HG03342 (cell line): Measurements from ENCODE around the gene NACC2.
A peak's percentile ranks its signal among the peaks of the same experiment; 100 is the strongest.
"Not testable (repeated sequence)": the region's sequence is repeated elsewhere in the genome, so short reads cannot be mapped to it uniquely, and the experiment has no call there.

Experiments
- ATAC-seq: cut with Tn5 transposase; IDR thresholded peaks from one replicate; pipeline ENCODE4 v1.9.1; 2021; ENCODE audit warnings: mild to moderate bottlenecking, moderate library complexity; ENCODE audit not compliant: unreplicated experiment

NACC2 gene

DNA sequence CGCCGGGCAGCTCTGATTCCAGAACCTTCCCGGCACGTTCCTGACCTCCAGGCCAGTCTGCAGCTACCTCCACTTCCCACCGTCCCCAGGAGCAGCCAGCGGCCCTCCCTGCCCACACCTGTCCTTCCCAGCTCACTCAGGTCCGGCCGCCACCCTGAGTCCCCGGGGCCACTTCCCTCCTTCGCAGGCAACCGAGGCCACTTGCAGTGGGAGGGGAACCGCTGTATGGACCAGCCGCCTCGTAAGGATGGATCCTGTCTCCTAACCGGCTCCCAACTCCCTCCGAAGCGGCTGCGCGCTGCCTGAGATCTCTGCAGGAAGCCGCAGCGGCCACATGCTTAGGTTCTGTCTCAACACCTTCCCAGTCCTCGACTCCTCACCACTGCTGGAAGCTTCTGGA, 16.1 kb upstream of the NACC2 start:
- no peak for ATAC-seq

DNA sequence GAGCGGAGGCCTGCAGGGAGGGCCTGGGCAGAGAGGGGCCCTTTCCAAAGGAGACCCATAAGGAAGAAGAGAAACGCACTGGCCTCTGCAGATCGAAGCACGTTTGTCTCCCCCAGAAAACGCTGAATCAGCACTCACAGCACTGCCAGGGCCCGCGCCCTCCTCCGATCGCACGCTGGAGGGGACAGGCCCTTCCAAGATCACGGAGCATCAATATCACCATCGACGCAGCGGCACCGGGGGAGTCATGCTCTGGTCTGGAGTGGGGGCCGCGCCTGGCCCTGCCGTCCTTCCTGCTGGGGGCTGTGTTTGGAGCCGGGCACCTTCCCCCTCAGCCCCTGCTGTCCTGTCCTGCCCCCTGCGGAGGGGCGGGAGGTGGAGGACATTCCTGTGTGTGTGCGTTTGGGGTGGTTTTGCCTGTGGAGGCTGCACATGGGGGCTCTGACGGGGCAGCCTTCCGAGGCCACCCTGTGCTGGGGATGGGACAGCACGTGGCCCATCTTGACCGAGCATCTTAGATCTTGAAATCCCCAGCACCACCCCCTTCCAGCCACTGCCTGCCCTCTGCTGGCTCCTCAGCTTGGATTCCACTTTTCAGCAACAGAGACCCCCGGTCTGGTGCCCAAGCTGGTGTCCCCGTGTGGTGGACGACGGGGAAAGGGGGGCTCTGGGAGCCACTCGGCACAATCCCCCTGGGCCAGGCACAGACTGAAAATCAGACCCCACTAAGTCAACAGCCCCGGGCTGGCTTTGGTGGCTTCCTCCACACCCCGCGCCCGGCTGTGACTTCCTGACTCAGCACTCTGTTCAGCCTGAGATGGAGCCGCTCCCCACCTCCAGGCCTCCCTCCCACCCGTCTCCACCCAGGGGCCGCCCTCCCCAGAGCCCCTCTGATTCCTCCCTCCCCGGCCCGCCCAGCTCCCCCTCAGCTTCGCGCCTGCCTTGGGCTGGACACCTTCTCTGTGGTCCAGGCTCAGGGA, 15.3 kb upstream of the NACC2 start:
- ATAC-seq: no peak

DNA sequence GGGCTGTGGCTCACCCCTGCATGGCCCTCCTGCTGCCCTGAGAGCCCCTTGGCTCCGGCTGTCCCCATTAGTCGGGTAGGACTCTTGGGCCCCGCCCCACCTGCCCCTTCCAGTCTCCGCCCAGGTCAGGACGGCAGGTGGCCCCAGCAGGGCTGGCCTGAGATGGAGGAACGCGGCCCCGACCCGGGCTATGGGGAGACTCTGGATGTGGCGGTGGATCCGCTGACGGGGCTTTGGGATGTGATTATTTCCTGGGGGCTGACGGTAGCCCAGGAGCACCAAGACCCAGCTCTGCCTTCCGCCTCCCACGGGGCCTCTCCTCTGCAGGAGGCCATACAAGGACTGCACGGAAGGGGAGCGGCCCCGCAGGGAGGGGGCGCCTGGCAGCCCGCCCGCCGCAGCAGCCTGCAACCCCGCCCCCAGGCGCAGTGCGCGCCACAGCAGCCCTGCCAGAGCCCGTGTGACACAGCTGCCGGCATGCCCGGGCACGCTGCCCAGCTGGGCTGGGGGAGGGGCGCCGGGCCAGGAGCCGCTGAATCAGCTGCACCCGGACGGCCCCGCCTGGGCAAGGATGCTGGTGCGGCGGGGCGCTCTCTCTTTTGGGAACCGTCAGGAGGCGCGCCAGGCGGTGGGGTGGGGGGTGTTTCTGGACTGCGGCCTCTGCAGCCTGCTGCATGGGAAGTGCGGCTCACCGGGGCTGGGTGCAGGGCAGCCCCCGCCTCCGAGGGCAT, 14.4 kb upstream of the NACC2 start:
- peak; percentile 72 for ATAC-seq

DNA sequence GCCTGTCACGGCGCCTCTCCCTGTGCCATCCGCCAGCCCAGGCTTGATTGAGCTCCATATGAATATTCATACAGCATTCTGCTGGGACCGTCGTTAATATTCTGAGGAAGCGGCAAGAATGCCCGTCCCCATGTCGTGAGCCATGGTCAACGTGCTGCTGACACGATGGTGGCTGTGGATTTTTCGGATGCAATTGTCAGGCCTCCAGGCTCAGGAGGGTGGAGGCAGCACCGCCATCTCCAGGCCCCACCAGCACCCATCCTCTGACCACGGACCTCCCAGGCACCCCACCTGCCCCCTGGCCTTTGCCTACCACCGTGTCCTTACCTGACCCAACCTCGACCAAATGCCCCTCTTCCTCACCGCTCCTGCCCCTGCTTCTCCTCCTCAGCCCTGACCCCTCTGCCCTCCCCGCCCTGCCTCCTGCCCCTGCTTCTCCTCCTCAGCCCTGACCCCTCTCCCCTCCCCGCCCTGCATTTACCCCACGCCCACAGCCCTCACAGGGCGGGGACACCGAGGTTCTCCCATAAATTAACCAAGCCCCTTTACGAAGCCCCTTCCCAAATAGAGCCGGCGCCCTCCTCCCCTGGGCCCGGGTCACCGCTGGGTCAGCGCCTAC, 13.7 kb upstream of the NACC2 start:
- no peak for ATAC-seq

DNA sequence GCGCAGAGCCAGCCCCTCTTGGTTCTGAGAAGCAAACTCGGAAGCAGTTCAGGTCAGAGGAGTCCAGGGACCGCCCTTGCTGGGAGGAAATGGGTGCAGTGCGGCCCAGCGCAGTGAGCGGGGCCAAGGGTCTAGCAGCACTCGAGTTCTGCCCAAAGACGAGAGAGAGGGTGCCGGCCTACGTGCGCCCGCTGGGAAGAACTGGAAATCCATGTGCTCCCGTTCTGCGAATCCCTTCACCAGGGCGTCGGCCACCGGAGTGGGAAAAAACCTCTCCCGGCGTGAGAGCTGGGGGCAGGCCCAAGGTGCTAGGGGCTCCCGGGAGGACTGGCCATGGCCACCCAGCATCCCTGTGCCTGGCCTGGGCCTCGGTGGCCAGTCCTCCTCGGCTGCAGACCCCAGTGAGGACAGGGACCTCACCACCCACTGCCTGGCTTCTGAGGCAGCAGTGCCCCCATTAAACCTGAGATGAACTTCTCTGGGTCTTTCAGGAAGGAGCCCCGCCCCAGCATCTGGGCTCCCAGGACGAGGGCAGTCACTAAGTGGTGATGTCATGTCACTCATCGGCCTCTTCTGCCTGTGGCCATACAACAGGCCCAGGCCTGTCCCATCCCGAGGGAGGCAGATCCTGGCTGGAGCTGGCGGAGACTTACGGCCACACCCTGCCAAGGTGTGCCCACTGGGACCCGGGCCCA, 13.0 kb upstream of the NACC2 start:
- no peak for ATAC-seq

DNA sequence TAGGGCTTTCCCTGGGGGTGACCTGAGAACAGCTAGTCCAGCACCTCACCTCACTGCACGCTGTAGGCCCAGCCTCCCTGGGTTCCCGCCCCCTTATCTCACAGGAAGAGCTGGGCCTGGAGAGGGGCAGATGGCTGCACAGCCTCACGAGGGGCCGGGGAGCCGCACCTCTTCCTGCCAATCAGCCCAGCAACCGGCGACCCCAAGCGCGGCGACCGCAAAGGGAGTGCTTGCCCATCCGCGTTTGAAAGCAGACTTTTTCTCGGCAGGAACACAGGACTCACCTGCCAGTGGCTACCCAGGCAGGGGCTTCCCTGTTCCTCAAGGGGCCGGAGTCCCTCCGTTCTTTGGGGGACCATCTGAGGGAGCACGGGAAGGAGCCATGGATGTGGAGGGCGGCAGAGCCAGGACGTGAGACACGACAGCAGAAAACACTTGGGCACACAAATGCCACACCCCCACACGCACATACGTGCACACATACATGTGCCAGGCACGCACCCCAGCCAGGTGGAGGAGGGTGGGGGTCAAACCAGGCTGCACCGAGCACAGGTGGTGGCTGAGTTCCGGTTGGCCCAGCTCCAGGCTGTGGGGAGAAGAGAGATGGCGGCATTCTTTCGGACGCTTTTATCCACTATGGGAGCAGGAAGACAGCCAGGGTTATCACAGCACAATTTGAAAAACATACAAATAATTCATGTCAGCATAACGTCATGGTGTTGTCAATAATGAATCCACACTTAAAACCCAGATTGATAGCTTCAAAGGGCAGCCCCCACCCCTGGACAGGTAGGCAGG, 12.3 kb upstream of the NACC2 start:
- no peak for ATAC-seq

DNA sequence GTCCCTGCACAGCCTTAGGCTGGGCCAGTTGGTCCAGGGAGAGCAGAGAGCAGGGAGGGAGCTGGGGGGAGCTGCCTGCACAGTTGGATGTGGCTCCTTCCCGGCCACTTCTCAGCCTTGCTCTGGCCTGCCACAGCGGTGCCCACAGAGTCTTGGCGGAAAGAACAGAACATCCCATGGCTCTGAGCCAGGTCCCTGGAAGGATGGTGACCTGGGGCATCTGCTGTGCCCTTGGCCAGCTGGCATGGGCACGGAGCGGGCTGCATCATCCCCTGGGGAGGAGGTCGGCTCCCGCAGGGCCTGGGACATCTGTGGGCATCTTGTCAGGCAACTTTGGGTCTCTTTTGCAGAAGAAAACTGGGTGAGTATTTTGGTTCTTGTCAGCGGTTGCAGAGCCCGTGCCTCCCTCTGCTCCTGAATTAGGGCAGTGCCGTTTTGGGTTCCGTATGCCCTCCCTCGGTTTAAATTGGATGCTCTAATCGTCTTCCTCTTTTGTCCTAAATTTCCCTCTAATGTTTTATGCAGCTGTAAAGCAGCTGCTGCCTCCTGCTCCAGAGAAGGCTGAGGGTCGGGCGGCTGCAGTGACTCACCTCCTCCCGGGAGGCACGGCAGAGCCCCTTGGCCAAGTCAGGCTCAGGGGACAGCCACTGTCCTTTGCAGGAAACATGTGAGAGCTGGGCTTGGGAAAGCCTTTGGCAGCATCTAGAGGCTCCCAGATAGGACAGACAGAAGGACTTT, 10.5 kb upstream of the NACC2 start:
- ATAC-seq: no peak

DNA sequence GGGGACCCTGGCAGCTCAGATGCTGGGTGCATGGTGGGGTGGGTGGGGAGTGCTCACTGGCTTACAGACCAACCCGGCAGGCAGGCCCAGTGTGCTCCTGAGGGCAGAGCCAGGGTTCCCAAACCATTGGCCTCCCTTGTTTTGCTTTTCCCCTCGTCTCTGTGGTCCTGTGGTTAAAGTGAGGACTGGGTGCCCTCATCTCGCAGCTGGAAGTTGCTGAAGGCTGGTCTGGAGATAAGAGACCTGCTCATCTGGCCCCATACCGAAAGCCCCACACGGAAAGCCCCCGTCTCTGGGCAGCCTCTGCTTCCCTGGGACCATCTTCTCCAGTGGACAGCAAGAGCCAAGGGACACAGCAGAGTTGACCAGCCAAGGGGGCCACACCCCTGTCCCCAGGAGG, 9.8 kb upstream of the NACC2 start:
- ATAC-seq: no peak

DNA sequence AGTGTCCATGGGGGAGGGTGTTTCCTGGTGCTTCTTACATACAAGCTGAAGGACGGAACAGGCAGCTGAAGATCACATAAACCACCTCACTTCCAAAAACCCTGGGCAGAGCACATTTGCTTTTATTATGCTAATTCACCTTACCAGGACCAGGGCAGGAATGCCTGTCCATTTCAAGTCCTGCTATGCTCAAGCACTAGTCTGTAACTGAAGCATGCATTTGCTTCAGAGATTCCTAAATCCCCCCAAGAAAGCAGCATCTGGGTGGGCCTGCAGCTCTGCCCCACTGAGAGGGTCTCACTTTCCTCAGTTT, 9.4 kb upstream of the NACC2 start:
- ATAC-seq: no peak

DNA sequence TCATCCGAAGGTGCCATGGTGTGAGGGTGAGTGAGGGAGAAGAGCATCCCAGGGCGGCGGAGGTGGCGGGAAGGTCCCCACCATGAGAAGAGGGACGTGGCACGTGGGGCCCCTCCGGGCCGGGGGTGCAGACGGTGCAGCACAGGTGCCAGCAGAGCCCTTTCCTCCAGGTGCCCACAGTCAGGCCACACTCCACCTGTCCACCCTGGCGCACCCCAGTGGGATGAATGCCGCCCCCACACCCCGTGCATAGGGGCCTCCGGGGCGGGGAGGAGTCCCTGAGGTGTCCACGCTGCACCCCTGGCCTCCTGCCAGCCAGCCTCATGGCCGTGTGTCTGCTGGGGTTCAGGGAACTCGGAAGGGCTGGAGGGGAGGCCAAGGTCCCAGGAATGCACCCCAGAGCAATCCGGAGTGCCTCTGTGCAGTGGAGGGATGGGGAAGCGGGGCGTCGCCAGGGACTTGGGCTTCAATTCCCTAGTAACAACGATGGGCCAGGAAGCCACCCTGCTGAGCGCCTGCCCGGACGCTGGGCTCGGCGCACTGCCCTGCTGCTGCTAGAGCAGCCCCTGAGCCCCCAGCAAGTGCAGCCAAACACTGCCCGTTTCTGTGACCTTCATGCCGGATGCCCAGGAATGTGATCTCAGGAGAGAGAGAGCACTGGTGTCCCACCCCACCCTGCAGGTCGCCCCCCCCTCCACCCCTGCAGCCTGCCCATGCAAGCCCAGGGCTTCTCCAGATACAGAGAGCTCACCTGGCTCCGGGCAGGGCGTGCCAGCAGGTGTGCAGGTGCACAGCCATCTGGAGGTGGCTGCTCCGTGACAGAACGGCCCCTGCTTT, 8.8 kb upstream of the NACC2 start:
- ATAC-seq: no peak

DNA sequence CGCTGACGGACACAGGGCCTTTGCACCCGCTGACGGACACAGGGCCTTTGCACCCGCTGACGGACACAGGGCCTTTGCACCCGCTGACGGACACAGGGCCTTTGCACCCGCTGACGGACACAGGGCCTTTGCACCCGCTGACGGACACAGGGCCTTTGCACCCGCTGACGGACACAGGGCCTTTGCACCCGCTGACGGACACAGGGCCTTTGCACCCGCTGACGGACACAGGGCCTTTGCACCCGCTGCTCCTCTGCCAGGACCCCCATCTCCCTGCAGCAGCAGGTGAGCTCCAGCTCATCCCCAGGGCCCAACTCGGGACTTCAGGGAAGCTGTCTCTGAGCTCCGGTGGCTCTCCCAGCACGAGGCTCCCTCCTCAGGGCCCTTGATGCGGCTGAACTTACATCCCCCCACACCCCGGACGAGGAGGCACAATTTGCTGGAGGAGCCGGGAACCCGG, 6.6 kb upstream of the NACC2 start:
- not testable (repeated sequence) for ATAC-seq

DNA sequence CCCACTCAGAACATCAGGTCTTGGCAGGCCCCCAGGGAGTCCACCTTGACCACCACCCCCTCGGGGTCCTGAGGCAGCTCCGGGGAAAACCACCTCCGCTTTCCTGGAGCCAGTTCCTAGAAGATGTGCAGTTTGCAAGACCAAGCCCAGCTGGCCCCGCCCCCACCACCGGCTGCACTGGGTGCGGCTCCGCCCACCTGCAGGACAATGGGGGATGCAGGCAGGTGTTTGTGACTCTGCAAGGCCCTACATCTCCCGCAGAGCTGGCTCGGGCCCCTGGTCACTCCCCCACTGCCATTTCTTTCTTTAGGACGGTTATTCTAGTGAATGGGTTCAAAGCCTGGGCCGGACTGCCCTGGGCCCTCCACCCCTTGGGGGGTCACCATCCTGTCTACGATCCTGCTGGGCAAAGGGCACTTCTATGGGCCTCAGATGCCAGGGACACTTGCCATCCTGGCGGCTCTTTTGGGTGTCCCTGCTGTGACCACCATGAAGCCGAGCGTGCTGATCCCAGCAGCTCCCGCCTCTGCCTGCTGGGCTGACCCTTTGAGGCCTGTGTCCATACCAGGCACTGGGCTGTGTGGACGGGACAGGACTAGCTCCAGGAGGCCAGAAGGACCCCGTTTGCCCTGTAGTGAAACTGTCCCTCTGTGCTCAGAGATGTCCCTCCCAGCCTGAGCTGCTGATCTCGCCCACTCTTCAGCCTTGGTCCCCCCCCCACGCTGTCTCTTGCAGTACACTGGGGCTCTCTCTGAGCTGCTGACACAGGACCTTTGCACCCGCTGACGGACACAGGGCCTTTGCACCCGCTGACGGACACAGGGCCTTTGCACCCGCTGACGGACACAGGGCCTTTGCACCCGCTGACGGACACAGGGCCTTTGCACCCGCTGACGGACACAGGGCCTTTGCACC, 5.9 kb upstream of the NACC2 start:
- no peak for ATAC-seq

DNA sequence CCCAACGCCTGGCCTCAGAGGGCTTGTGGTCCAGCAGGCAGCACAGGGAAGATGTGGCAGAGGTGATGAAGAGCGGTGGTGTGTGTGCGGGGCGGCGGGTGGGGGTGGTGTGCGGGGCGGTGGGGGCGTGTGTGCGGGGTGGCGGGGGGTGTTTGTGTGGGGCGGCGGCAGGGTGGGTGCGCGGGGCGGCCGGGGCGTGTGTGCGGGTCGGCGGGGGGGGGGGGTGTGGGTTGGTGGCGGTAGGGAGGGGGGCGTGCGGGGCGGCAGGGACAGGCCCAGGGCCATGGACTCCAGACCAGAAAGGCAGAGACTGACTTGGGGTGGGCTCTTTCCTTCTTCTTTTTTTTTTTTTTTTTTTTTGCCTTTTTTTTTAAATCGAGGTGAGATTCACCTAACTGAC, 4.5 kb upstream of the NACC2 start:
- no peak for ATAC-seq

DNA sequence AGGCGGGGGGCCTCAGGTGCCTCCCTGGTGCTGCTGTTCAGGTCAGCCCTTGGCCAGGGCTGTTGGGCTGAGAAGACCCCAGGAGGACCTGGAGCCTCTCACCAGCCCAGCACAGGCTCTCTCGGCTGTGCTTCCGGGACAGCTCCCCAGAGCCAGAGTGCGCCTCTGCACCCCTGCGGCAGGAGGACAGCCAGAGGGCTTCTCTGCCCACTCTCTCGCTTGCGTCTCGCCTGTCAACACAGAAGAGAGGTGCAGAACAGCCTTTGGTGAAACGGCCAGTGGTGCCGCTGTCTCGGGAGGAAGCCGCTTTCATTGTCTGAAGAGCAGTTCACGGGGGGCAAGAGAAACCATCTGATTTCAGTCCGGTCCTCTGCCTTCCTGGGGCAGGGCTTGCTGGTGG, 3.8 kb upstream of the NACC2 start:
- ATAC-seq: no peak

DNA sequence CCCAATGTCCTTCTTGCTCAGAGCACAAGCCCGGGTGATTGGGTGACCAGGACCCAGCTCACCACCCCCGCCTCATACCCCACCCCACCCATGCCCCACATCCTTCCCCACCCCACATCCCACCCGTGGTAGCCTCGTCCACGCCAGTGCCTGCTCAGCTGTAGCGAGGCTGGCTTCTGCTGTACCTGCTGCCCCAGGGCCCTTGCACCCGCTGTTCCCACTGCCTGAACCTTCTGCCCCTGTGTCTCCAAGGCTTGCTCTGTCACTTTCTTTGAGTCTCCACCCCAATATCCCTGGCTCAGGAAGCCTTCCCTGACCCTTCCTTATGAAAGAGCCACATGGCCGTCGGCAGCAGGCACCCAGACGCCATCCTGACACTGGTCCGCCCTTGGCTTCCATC, 3.1 kb upstream of the NACC2 start:
- ATAC-seq: no peak

DNA sequence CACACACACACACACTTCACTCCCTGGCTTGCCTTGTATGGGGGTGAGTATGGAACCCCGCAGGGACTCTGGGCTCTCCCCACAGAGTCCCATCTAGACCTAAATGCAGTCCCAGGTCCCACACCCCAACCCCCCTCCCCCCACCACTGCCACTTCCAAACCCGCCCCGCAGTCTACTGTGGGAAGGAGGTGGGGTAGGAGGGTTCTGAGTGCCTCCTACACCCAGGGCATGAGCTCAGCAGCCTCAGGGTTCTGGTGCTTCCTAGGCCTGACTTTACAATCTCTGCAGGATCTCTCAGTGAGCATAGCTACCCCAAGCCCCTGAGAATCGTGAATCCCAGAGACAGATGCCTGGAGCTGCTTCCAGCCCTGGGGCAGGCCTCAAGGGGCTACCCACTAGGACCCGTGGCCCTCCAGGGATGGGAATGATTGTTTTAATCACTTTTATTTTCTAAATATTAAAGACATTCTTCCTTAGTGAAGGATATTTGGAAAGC, 1.5 kb upstream of the NACC2 start:
- no peak for ATAC-seq

DNA sequence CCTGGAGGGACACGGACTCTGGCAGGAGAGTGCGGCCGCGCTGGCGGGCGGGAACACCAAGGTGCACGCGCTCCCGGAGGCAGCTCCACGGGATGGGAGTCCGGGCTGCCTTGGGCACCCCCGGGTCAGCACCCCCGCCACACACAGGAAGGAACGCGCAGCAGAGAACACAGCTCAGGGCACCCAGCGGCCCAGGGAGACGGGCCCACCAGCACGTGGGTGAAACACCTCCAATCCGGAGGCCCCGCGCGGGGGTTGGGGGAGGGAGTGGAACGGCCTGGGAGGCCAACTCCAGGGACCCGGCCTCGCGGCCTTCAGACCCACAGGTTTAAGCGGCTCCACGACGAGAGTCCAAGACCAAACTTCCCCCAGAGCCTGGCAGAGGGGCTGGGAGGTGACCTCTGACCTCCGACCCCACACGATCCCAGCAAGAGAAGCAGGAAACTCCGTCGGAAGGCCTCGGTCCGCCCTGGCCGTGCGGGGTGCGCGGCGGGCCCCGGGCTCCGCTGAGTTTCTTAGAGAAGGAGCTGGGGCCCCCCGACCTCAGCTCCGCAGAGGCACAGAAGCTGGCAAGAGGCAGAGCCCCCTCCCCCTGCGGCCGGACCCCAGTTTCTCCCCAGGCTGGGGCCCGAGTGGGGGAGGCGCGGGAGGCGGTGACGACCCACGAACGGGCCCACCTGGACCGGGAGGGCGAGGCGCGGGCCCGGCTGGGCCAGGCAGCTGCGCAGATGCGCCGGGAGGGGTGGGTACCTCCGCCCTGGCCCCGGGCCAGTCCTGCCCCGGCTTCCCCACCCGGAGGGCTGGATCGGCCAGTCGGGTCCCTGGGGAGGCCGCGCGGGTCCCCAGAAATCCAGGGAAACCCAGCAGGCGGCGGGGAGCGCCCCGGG, 851 bp downstream of the NACC2 start:
- ATAC-seq: no peak
